ENCODE data around the gene CLIP2.

Gene CLIP2

GRCh38 chr7:74292757-74293576, 3.8 kb downstream of the CLIP2 start:
- TF ChIP-seq, protein P1, sequence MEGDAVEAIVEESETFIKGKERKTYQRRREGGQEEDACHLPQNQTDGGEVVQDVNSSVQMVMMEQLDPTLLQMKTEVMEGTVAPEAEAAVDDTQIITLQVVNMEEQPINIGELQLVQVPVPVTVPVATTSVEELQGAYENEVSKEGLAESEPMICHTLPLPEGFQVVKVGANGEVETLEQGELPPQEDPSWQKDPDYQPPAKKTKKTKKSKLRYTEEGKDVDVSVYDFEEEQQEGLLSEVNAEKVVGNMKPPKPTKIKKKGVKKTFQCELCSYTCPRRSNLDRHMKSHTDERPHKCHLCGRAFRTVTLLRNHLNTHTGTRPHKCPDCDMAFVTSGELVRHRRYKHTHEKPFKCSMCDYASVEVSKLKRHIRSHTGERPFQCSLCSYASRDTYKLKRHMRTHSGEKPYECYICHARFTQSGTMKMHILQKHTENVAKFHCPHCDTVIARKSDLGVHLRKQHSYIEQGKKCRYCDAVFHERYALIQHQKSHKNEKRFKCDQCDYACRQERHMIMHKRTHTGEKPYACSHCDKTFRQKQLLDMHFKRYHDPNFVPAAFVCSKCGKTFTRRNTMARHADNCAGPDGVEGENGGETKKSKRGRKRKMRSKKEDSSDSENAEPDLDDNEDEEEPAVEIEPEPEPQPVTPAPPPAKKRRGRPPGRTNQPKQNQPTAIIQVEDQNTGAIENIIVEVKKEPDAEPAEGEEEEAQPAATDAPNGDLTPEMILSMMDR (IDR thresholded peaks at IDR 0.05; ENCODE audit: extremely low read depth, missing control alignments), result no peak
- DNase-seq (ENCODE audit: low spot score), result no peak

DNA sequence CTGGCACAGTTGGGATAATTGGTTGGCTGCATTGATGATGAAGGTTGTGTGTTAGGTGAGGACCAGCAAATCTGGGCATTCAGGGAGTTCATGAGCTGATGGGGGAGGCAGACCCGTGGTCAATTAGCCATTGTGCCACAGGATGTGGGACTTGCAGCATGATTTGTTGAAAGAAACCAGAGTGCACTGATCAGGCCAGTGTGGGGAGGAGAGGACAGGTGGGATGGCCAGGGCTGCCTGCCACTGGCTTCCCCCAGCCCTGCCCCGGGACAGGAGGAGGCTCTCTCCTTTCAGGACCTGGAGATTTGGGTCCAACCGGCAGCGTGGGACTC, 4.3 kb downstream of the CLIP2 start:
- no peak for DNase-seq (ENCODE audit: low spot score)
- TF ChIP-seq, protein P1 (IDR thresholded peaks at IDR 0.05; ENCODE audit: extremely low read depth, missing control alignments), result no peak

DNA sequence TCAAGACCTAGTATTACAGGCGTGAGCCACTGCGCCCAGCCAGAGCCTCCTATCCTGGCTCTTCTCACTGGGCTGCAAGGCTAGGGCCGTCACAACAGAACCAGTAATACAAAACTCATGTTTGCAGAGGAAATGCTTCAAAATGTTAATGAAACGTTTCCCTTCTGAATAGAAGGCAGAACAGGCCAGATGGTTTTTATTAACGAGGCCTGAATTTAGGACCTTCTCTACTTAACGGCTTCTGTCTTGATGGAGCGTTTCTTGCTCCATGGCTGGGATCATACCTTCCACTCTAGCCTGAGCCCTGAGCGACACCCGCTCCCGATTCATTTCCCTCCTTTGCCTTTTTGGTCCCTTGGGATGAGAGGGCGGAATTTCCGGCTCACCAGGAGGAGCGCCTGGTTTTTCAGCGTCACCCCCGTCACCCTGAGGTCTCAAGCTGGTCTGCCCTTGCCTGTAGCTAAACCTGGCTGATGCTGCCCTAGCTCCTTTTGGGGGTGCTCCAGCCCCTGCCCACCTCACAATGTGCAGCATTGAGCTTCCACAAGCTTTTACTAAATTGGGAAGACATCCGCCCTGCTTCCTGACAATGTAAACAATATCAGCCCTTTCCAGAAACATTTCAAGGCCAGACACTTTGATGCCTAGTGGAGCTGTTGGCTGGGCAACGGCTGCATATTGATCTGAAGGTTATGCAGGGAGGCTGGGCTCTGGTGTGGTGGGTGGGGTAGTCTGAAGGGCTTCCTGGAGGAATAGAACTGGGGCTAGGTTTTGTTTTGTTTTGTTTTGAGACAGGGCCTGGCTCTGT, 5.2 kb downstream of the CLIP2 start:
- DNase-seq (ENCODE audit: low spot score), result no peak
- TF ChIP-seq, protein P1 (IDR thresholded peaks at IDR 0.05; ENCODE audit: extremely low read depth, missing control alignments), result no peak

- TF ChIP-seq, protein P1 (IDR thresholded peaks at IDR 0.05; ENCODE audit: extremely low read depth, missing control alignments), result no peak
- DNase-seq (ENCODE audit: low spot score), result no peak
Observed at GRCh38 chr7:74297516-74298233, 8.5 kb downstream of the CLIP2 start.

DNA sequence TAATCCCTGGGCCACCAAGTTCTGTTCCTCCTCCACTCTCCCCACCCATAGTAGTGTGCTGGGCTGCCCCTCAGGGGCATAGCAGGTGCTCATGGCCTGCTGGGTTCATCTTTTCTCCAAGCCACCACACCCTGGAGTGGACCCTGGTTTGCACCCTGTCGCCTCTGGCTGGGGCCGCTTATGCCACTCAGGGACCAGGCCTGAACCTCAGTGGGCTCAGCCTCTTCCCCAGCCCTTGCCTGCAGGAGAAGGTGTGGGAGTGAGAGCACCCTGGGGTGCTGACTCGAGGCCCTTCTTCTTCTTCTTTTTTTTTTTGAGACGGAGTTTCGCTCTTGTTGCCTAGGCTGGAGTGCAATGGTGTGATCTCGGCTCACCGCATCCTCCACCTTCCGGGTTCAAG, 10.2 kb downstream of the CLIP2 start:
- TF ChIP-seq, protein P1 (IDR thresholded peaks at IDR 0.05; ENCODE audit: extremely low read depth, missing control alignments), result no peak
- DNase-seq (ENCODE audit: low spot score), result no peak

- no peak for DNase-seq (ENCODE audit: low spot score)
- TF ChIP-seq, protein P1 (IDR thresholded peaks at IDR 0.05; ENCODE audit: extremely low read depth, missing control alignments), result no peak
Observed at GRCh38 chr7:74300926-74301325, 11.7 kb downstream of the CLIP2 start.

Measured in GM20000 (cell line).